Stomach (tissue), 9 donors: ENCODE results near the gene ACAP2. TPM values are rescaled to one million over a fixed set of nuclear protein-coding genes. Genes with fewer than 3 reads are reported as not detected.

Source experiments
- DNase-seq, 2 donors: peaks; one replicate each; pipeline versions ENCODE4 v3.0.0 to v3.0.0-alpha.2; 2013 to 2019
- H3K27ac ChIP-seq, 5 donors: fragments of 200-600 bp in 4 of 5; sonication (generic) in 4 of 5; one replicate each; pipeline ENCODE4 v1.5.1; 2013 to 2019; ENCODE audit warnings: mild to moderate bottlenecking in 1 of 5, moderate library complexity in 1 of 5
- H3K27me3 ChIP-seq, 3 donors: fragments of 200-600 bp; sonication (generic); one replicate each; pipeline ENCODE4 v1.5.1; 2017 to 2019; ENCODE audit warnings: mixed run types in 1 of 3
- H3K36me3 ChIP-seq, 4 donors: fragments of 200-600 bp; sonication (generic); 1 replicate in 3 of 4; 2 replicates in 1 of 4; pipeline ENCODE4 v1.5.1; 2016 to 2019
- H3K4me1 ChIP-seq, 4 donors: fragments of 200-600 bp; sonication (generic); one replicate each; pipeline ENCODE4 v1.5.1; 2016 to 2019
- H3K4me3 ChIP-seq, 4 donors: fragments of 200-600 bp; sonication (generic) in 3 of 4; one replicate each; pipeline ENCODE4 v1.5.1; 2016 to 2019; ENCODE audit warnings: mild to moderate bottlenecking in 1 of 4
- H3K9me3 ChIP-seq, 4 donors: fragments of 200-600 bp; sonication (generic); one replicate each; pipeline ENCODE4 v1.5.1; 2016 to 2019
- EP300 ChIP-seq: sonication (generic); formaldehyde crosslinking; IDR thresholded peaks from one replicate; pipeline ENCODE4 v1.6.1; 2017; ENCODE audit warnings: antibody characterized with exemption
- POLR2A ChIP-seq, 4 donors: fragments of 450-650 bp; IDR thresholded peaks; one replicate each; pipeline ENCODE4 v1.6.1; 2016; ENCODE audit warnings: antibody characterized with exemption in 4 of 4, control low read depth in 2 of 4, mild to moderate bottlenecking in 1 of 4, moderate library complexity in 1 of 4
- POLR2AphosphoS5 ChIP-seq, 3 donors: sonication (generic); formaldehyde crosslinking; IDR thresholded peaks; one replicate each; pipeline ENCODE4 v1.6.1; 2016; ENCODE audit warnings: antibody characterized with exemption in 3 of 3
- WGBS, 5 donors: extraction: QIAGEN DNeasy Blood & Tissue Kit in 3 of 5; methylation state at CpG; one replicate each; pipeline versions ENCODE4 v1.1.5 to v1.1.7; 2013 to 2018; 5-methylcytosine and 5-hydroxymethylcytosine counted together
- intact Hi-C: fragments of 100-400 bp; cut with DNase I; formaldehyde crosslinking; loops from one replicate; pipeline ENCODE4 v1.15.1; 2023; ENCODE audit warnings: low total_unique reads
- polyA plus RNA-seq, 3 donors: library from polyadenylated mRNA; stranded (reverse); fragments of 200-250 nt; gene quantifications; one replicate each; pipeline ENCODE4 v1.2.3, GENCODE V29; 2013
- total RNA-seq, 5 donors: library from RNA; depleted of rRNA; stranded (reverse); fragments of >200 nt; gene quantifications; one replicate each; pipeline versions ENCODE4 v1.1.0 to v1.2.3, GENCODE V29; 2014 to 2016
- TF ChIP-seq, protein P1 (sequence below), 7 experiments: fragments of 450-650 bp in 4 of 7; fragments of 200-600 bp in 3 of 7; sonication (generic) in 3 of 7; IDR thresholded peaks; one replicate each; pipeline ENCODE4 v1.5.1; 2016 to 2019; ENCODE audit warnings: antibody characterized with exemption in 7 of 7, control low read depth in 2 of 7, mild to moderate bottlenecking in 1 of 7
- donor health status: healthy with polysubstance abuse.
- donor health status: Bipolar disorder and iron deficiency.
- donor health status: healthy.

ACAP2 gene
- total and polyA plus RNA-seq, 8 donors: 4.6 to 159 (median 41.1) TPM

DNA sequence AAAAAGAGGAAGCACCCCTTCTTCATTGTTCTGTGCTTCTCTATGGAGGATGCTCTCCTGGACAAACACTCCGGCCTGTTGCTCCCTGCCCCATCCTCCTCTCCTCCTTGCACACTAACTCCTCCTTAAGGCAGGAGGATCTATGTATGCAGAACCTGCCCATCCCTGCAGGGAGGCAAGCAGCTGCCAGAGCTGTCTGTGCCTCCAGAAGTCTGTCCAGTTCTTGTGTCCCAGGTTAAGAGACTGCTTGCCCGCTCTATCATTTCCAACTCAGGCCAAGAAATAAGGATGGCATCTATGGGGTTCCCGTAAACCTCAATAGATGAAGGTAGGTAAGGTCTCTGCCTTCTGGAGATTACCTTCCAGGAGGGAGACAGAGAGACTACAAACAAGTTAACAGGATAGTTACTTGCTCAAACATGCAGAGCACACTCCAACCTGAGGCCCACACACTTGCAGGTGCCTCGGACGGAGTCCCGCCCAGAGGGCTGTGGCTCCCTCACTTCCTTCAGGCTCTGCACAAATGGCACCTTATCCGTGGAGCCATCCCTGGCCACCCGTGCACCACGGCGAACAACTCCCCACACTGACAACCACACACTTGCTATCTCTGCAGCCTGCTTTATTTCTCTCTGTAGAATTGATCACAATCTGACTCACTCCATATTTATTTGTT lies 178.8 kb downstream of the ACAP2 start:
- 85 to 92% (median 88%) methylated on average over 10 of the region's 10 CpGs for WGBS, 5 donors
- peaks cover 0 to 14% (median 0%) of the 10 kb centered on the region in 4 donors for H3K36me3 ChIP-seq
- TF ChIP-seq, protein P1, sequence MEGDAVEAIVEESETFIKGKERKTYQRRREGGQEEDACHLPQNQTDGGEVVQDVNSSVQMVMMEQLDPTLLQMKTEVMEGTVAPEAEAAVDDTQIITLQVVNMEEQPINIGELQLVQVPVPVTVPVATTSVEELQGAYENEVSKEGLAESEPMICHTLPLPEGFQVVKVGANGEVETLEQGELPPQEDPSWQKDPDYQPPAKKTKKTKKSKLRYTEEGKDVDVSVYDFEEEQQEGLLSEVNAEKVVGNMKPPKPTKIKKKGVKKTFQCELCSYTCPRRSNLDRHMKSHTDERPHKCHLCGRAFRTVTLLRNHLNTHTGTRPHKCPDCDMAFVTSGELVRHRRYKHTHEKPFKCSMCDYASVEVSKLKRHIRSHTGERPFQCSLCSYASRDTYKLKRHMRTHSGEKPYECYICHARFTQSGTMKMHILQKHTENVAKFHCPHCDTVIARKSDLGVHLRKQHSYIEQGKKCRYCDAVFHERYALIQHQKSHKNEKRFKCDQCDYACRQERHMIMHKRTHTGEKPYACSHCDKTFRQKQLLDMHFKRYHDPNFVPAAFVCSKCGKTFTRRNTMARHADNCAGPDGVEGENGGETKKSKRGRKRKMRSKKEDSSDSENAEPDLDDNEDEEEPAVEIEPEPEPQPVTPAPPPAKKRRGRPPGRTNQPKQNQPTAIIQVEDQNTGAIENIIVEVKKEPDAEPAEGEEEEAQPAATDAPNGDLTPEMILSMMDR (IDR thresholded peaks at IDR 0.05): no peak
- TF ChIP-seq POLR2A (IDR thresholded peaks at IDR 0.05) (no peak), POLR2AphosphoS5 (IDR thresholded peaks at IDR 0.05) (no peak), EP300 (no peak)
- intact Hi-C loops: loop anchor here (5.0 kb wide), 1 partner anchor 582 kb away; no protein-coding TSS in a partner anchor
- DNase-seq: no peak
- H3K27me3 ChIP-seq: no peaks in the 10 kb centered on the region
- no peak overlapping the region for H3K27ac ChIP-seq
- H3K4me3 ChIP-seq: no peak overlapping the region
- H3K9me3 ChIP-seq: no peaks in the 10 kb centered on the region
- H3K4me1 ChIP-seq: peaks cover 14 to 37% (median 26%) of the 10 kb centered on the region in 4 donors

DNA sequence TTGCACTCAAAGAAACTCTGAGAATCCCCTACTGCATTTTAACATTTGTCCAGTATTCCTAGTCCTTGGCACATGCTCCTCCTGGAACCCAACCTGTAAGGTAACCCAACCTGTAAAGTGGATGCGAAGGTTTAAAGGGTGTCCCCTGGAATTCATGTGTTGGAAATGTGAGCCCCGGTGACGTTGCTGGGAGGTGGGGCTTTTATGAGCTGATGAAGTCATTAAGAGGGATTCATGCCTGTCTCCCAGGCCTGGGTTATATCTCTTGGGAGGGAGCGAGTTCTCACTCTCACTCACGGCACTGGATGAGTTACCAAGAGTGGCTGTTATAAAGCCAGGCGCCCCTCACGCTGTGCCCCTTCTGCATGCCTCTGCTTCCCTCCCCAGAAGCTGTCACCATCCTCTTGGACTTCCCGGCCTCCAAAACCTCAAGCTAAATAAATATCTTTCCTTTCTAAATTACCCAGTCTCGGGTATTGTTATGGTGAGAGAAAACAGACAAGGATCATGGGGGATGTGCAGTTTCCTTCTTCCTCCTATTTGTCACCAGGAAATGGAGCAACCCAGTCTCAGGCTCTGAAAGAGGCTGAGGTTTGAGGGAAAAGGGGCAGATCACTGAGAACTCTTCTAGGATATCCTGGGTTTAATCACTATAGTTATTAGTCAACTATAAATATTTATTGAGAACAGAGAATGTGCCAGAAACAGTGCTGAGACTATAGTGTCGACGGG lies 179.5 kb downstream of the ACAP2 start:
- WGBS, 5 donors: 68 to 83% (median 78%) methylated on average over 11 of the region's 11 CpGs
- intact Hi-C loops: loop anchor here (5.0 kb wide), 1 partner anchor 581 kb away; no protein-coding TSS in a partner anchor
- Histone ChIP-seq H3K36me3 (peaks cover 0 to 14% (median 0%) of the 10 kb centered on the region in 4 donors), H3K4me1 (peaks cover 21 to 37% (median 32%) of the 10 kb centered on the region in 4 donors), H3K27ac (no peak overlapping the region), H3K4me3 (no peak overlapping the region), H3K27me3 (no peaks in the 10 kb centered on the region), H3K9me3 (no peaks in the 10 kb centered on the region)
- DNase-seq: no peak
- TF ChIP-seq EP300 (no peak), POLR2AphosphoS5 (IDR thresholded peaks at IDR 0.05) (no peak), POLR2A (IDR thresholded peaks at IDR 0.05) (no peak)
- TF ChIP-seq, protein P1 (IDR thresholded peaks at IDR 0.05): no peak

DNA sequence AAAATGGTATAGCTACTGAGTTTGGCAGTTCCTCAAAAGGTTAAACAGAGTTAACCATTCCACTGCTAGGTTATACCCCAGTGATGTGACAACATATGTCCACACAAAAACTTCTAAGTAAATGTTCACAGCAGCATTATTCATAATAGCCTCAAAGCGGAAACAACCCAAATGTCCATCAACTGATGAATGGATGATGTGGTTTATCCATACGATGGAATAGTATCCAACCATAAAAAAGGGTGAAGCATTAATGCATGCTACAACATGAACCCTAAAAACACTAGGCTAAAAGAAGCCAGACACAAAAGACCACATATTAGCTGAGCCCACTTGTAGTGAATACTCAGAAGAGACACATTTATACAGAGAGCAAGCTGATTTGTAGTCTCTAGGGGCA lies 180.9 kb downstream of the ACAP2 start:
- Histone ChIP-seq H3K4me3 (no peak overlapping the region), H3K27me3 (no peaks in the 10 kb centered on the region), H3K9me3 (no peaks in the 10 kb centered on the region), H3K36me3 (peaks cover 0 to 14% (median 0%) of the 10 kb centered on the region in 4 donors), H3K4me1 (peaks cover 28 to 45% (median 41%) of the 10 kb centered on the region in 4 donors), H3K27ac (no peak overlapping the region)
- intact Hi-C loops: loop anchor here (5.0 kb wide), 1 partner anchor 580 kb away; no protein-coding TSS in a partner anchor
- no peak for DNase-seq
- TF ChIP-seq EP300: no peak
- TF ChIP-seq, protein P1 (IDR thresholded peaks at IDR 0.05): no peak
- TF ChIP-seq POLR2AphosphoS5 (IDR thresholded peaks at IDR 0.05): no peak
- WGBS, 5 donors: 90 to 100% (median 98%) methylated on average over 2 of the region's 2 CpGs

DNA sequence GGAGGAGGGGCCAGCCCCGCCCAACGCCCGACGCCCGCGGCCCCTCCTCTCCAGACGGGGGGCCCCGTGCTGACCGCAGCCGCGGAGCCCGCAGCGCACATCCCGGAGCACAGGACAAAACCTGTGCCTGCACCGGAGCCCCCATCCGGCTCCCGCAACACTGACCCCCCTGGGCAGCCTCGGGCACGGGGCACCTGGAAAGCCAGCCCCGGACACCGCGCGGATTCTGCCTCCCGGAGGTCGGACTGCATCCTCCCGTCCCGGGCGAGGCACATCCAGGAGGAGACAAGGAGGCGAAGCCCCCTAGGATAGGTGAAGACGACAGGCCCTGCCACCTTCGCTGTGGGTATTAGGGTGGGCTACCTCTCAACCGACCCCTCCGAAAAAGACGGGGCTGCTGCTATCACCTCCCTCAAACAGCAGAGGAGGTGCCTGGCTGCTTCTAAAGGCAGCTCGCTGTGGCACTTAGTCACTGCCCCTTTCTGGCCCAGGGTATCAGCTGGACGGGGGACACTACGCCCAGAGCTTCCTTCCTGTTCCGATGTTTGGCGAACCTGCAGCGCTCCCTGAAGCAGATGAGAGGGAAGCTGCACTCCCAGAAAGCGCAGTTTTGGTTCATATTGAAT lies 182.4 kb downstream of the ACAP2 start:
- Histone ChIP-seq H3K36me3 (peaks cover 0 to under 1% (median 0%) of the 10 kb centered on the region in 4 donors), H3K9me3 (no peaks in the 10 kb centered on the region), H3K4me1 (peaks cover 28 to 53% (median 41%) of the 10 kb centered on the region in 4 donors), H3K4me3 (peak overlapping the region; percentile 64 to 76 (median 71)), H3K27me3 (no peaks in the 10 kb centered on the region), H3K27ac (peak overlapping the region; percentile 88 to 95 (median 91))
- intact Hi-C loops: loop anchor here (5.0 kb wide), 1 partner anchor 578 kb away; no protein-coding TSS in a partner anchor
- 5 to 10% (median 9%) methylated on average over 21 to 41 of the region's 41 CpGs for WGBS, 5 donors
- peak in 1 of 2 donors; percentile 68 for DNase-seq
- TF ChIP-seq, protein P1 (IDR thresholded peaks at IDR 0.05): peak in 2 of 7 experiments; percentile 12 to 43
- no peak for TF ChIP-seq POLR2A (IDR thresholded peaks at IDR 0.05)
